MM.1S (cell line): ENCODE results near the gene GALNT10.

ENCODE experiments used
- CTCF ChIP-seq: fragments of 300-600 bp; sonication (generic); IDR thresholded peaks from 2 replicates; pipeline ENCODE4 v1.5.1; 2016; ENCODE audit warnings: antibody characterized with exemption, low read length, mixed read lengths
- EZH2 ChIP-seq: fragments of 300-600 bp; sonication (generic); optimal IDR thresholded peaks from 2 replicates; pipeline ENCODE3; 2017; ENCODE audit warnings: low read depth, mild to moderate bottlenecking, antibody characterized with exemption, low read length, mixed read lengths
- EZH2phosphoT487 ChIP-seq: fragments of 300-600 bp; sonication (generic); IDR thresholded peaks from 2 replicates; pipeline ENCODE4 v1.6.1; 2018; ENCODE audit warnings: antibody characterized with exemption, low read length

GRCh38 chr5:154456540-154456939, 266.0 kb downstream of the GALNT10 start:
- no peak for TF ChIP-seq EZH2
- no peak for TF ChIP-seq CTCF
- no peak for TF ChIP-seq EZH2phosphoT487
